ENCODE data around the gene GHDC. TPM values are rescaled to one million over a fixed set of nuclear protein-coding genes. Genes with fewer than 3 reads are reported as not detected.
A peak's percentile ranks its signal among the peaks of the same experiment; 100 is the strongest.

GHDC gene
- total and polyA plus RNA-seq, 2 of the 13 experiments (the other 11 are each of a cell fraction or from before 2014, with no cell fraction given), result 15.4 to 22.5 TPM

GRCh38 chr17:42178817-42179216 lies 15.5 kb downstream of the GHDC start (continued):
- TF ChIP-seq E2F5 (CRISPR knock-in tag; conservative IDR thresholded peaks at IDR 0.05) (no peak), HINFP (CRISPR knock-in tag; IDR thresholded peaks at IDR 0.05; ENCODE audit: low read depth) (no peak)

- Histone ChIP-seq H3K36me3 (replicated peaks in 1 of 2; ENCODE audit: control insufficient read depth in 1 of 2, insufficient read depth in 2 of 2, low read length in 2 of 2) (no peaks in the 10 kb centered on the region), H3K27me3 (ENCODE audit: control insufficient read depth in 1 of 2, insufficient read depth in 2 of 2, low read length in 2 of 2) (peaks cover 4 to 28% of the 10 kb centered on the region in 2 experiments; a peak in 4 of 5 replicates), H3K79me2 (ENCODE audit: insufficient read depth, low read length) (no peaks in the 10 kb centered on the region), H3K27ac (ENCODE audit: extremely low read length, insufficient read depth, low read length) (no peak overlapping the region), H3K4me3 (replicated peaks in 1 of 3; ENCODE audit: insufficient read depth in 1 of 3, low read depth in 2 of 3, low read length in 3 of 3) (no peak overlapping the region), H3K4me2 (ENCODE audit: low read depth, low read length) (no peak overlapping the region), H3K4me1 (ENCODE audit: insufficient read depth, low read length) (peaks cover 39% of the 10 kb centered on the region), H2AFZ (ENCODE audit: low read length) (no peak overlapping the region), H4K20me1 (ENCODE audit: insufficient read depth, low read length) (peaks cover 5% of the 10 kb centered on the region; the same call in 1 of the 2 replicates), H3K9ac (ENCODE audit: insufficient read depth, low read depth, low read length) (no peak overlapping the region), H3K9me3 (ENCODE audit: low read length) (no peaks in the 10 kb centered on the region)
- TF ChIP-seq ATF7 (IDR thresholded peaks at IDR 0.05), result peak; percentile 69
- no peak for TF ChIP-seq ATF7 (CRISPR knock-in tag; IDR thresholded peaks at IDR 0.05)
- peak; percentile 67 for TF ChIP-seq CREB1 (IDR thresholded peaks at IDR 0.05)
- no peak for TF ChIP-seq CREB1 (CRISPR knock-in tag; IDR thresholded peaks at IDR 0.05)
- TF ChIP-seq EHMT2 (IDR thresholded peaks at IDR 0.05; ENCODE audit: borderline replicate concordance, low read depth, low read length), result no peak
- TF ChIP-seq MATR3 (CRISPR knock-in tag; IDR thresholded peaks at IDR 0.05), result no peak
- no peak for TF ChIP-seq ZNF878 (CRISPR knock-in tag; IDR thresholded peaks at IDR 0.05)
- 46% methylated on average over 2 of the region's 2 CpGs for WGBS (ENCODE audit: low lambda C conversion rate)
- BruUV-seq (replicated peaks), result no TSS peak
- CTCF ChIA-PET (ENCODE audit: low intra/inter-chr PET ratio, low total read pairs), result no interaction called here
- DNase-seq (ENCODE audit: low spot score) (no peak), FAIRE-seq (no peak), ATAC-seq (no peak)
- in situ Hi-C loops (cut with HindIII; ENCODE audit: extremely low pct_ligation_motif_present, low pct_unique_long_range_greater_than_20kb), result no loop called here
- POLR2A ChIA-PET, result interaction anchor here (1.4 kb wide), 1 partner anchor 17 kb away, joined by 3 read pairs; the partner anchor contains the start of gene GHDC
- intact Hi-C loops (cut with micrococcal nuclease; ENCODE audit: unreplicated experiment), result no loop called here
Measured at GRCh38 chr17:42177684-42178083, 16.6 kb downstream of the GHDC start.
